NT2/D1 (cell line): ENCODE results near the gene KCNJ6.
"Not testable (repeated sequence)": the region's sequence is repeated elsewhere in the genome, so short reads cannot be mapped to it uniquely, and the experiment has no call there.

ENCODE experiments used
- DNase-seq: peaks from one replicate; pipeline ENCODE4 v3.0.0-alpha.2; 2011; ENCODE audit warnings: low read depth, low spot score
- H3K27me3 ChIP-seq: 2 replicates; pipeline ENCODE4 v1.6.0; 2011; ENCODE audit warnings: mild to moderate bottlenecking; ENCODE audit not compliant: insufficient read length, insufficient read depth
- H3K36me3 ChIP-seq: 2 replicates; pipeline ENCODE4 v1.6.1; 2011; ENCODE audit warnings: mild to moderate bottlenecking, low read length, mixed read lengths; ENCODE audit not compliant: insufficient read depth, insufficient read length
- H3K4me1 ChIP-seq: 2 replicates; pipeline ENCODE4 v1.5.1; 2011; ENCODE audit not compliant: insufficient read depth, insufficient read length
- H3K4me3 ChIP-seq: 2 replicates; pipeline ENCODE4 v1.5.1; 2011; ENCODE audit warnings: low read depth; ENCODE audit not compliant: insufficient read length
- H3K9ac ChIP-seq: 2 replicates; pipeline ENCODE4 v1.6.0; 2011; ENCODE audit warnings: low read depth; ENCODE audit not compliant: insufficient read length
- H3K9me3 ChIP-seq: 2 replicates; pipeline ENCODE4 v1.5.1; 2011; ENCODE audit warnings: mild to moderate bottlenecking, low read length; ENCODE audit not compliant: insufficient read depth
- SUZ12 ChIP-seq: IDR thresholded peaks from 2 replicates; pipeline ENCODE4 v1.6.1; 2011; ENCODE audit not compliant: insufficient read length, insufficient read depth; ENCODE audit errors: extremely low read depth
- YY1 ChIP-seq: IDR thresholded peaks from 2 replicates; pipeline ENCODE4 v1.6.1; 2011; ENCODE audit not compliant: insufficient read length, insufficient read depth
- ZNF274 ChIP-seq: IDR thresholded peaks from 2 replicates; pipeline ENCODE4 v1.6.1; 2011; ENCODE audit warnings: mild to moderate bottlenecking, low read depth, low read length

Gene KCNJ6

DNA sequence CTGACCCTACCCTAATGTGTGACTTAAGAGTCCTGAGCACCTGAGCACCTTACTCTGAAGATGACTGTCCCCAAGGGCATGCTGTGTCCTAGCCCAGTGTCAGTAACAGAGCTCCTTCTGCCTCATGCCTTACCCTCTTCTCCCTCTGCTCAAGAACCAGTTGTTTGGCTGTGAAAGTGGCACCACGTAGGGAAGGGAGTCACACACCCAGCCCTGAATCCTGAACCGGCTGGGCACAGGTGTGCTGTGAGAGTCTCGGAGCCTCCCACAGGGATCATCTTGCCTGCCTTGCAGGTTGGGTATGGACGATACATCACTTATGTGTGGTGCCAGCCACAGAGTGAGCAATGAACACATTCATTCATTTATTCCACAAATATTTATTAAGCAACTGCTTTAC, 329.1 kb downstream of the KCNJ6 start:
- Histone ChIP-seq H3K4me3 (no peak overlapping the region), H3K36me3 (no peaks in the 10 kb centered on the region), H3K9ac (no peak overlapping the region), H3K9me3 (no peaks in the 10 kb centered on the region), H3K27me3 (no peaks in the 10 kb centered on the region), H3K4me1 (peaks cover 4% of the 10 kb centered on the region)
- DNase-seq, result no peak
- TF ChIP-seq ZNF274 (no peak), SUZ12 (no peak)

DNA sequence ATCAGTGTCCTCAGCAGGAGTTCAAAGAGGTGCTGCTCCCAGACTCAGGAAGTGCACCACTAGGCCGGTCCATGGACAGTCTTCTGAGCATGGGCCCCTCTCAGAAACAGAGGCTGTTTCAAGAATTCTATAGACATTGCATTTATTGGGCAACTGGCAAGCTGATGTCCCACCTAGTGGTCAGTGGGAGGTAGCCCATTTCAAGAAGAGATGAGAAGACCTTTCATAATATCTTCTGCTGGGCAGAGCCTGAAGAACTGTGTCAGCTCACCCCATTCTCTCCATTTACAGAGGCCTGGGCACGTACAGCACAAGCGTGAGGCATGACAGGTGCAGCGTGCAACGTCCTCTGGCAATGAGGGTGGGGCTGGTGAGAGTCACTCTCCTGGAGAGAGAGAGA, 333.7 kb downstream of the KCNJ6 start:
- peaks cover 31% of the 10 kb centered on the region for H3K9me3 ChIP-seq
- H3K36me3 ChIP-seq, result no peaks in the 10 kb centered on the region
- no peak for DNase-seq
- no peaks in the 10 kb centered on the region for H3K27me3 ChIP-seq
- TF ChIP-seq ZNF274, result no peak
- no peak for TF ChIP-seq YY1
- TF ChIP-seq SUZ12, result no peak
- H3K4me3 ChIP-seq, result no peak overlapping the region
- H3K9ac ChIP-seq, result no peak overlapping the region
- peaks cover 4% of the 10 kb centered on the region for H3K4me1 ChIP-seq

DNA sequence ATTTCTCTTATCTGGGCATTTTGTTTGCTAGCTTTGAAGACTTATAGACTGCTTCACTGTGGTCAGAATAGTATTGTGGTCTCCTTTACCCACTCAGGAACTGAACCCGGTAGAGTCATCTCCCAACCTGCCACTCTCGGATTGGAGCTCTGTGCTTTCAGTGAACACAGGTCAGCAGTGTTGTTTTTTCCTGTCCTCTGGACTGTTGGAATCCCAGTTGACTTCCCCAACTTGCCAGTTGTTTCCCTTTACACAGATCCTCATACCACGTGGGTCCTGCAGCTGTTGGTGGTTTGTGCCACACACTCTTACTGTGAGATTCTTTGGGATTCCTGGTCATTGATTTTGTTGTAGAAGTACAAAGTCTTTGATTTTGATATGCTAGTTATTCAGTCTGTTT, 335.6 kb downstream of the KCNJ6 start:
- peaks cover 34% of the 10 kb centered on the region for H3K9me3 ChIP-seq
- H3K4me1 ChIP-seq, result no peaks in the 10 kb centered on the region
- H3K9ac ChIP-seq, result no peak overlapping the region
- no peaks in the 10 kb centered on the region for H3K27me3 ChIP-seq
- DNase-seq, result no peak
- TF ChIP-seq SUZ12 (no peak), ZNF274 (no peak), YY1 (no peak)
- H3K4me3 ChIP-seq, result no peak overlapping the region
- no peaks in the 10 kb centered on the region for H3K36me3 ChIP-seq

DNA sequence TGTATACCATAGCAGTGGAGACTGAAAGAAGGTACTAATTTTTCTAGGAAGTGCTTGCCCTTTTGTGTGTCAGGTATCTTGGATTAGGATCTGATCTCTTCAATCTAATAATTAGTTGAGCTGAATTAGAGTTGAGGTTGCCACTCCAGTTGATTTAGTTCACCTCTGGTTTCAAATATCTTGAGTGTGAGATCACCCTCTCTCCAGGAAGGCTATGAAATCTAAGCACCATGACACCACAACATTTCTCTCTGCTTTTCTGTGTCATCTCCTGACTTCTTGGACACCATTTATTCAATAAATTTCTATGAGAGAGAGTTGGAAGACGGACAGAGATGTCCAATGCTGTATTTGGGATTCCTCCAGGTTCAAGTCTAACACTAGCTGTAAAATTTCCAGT, 336.9 kb downstream of the KCNJ6 start:
- Histone ChIP-seq H3K4me3 (no peak overlapping the region), H3K4me1 (no peaks in the 10 kb centered on the region), H3K36me3 (no peaks in the 10 kb centered on the region), H3K27me3 (no peaks in the 10 kb centered on the region), H3K9ac (no peak overlapping the region), H3K9me3 (peaks cover 34% of the 10 kb centered on the region)
- TF ChIP-seq YY1 (no peak), ZNF274 (no peak)
- DNase-seq, result no peak

DNA sequence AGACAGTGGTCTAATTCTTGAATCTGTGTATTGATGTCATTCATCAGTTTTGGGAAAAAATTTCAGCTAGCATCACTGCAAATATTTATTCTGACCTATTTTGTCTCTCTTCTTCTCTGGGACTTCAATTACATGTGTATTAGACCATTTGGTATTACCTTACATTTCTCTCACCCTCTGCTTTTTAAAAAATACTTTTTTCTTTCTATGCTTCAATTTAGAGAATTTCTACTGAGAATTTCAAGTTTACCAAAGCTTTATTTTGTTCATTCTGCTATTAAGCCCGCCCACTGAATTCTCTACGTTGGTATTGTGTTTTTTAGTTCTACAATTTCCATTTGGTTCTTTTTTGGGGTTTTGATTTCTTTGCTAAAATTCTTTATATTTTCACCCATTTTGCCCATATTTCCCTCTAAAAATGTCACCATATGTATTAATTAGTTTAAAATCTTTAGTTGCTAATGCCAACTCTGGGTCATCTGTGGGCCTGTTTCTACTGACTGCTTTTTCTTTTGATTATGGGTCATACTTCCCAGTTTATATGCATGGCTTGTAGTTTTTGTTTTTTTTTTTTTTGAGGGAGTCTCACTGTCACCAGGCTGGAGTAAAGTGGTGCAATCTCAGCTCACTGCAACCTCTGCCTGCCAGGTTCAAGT, 337.7 kb downstream of the KCNJ6 start:
- Histone ChIP-seq H3K4me3 (no peak overlapping the region), H3K27me3 (no peaks in the 10 kb centered on the region), H3K9ac (no peak overlapping the region), H3K4me1 (no peaks in the 10 kb centered on the region), H3K36me3 (no peaks in the 10 kb centered on the region), H3K9me3 (peaks cover 34% of the 10 kb centered on the region)
- DNase-seq, result no peak
- TF ChIP-seq ZNF274 (no peak), SUZ12 (no peak), YY1 (no peak)

DNA sequence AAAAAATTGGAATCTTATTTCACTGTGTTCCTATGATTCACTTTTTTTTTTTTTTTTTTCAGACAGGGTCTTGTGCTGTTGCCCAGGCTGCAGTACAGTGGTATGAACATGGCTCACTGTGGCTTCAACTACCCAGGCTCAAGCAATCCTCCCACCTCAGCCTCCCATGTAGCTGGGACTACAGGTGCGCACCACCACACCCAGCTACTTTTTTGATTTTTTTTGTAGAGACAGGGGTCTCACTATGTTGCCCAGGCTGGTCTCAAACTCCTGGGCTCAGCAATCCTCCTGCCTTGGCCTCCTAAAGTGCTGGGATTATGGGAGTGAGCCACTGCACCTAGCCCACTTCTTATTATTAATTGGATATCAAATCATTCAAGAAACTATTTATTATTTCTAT, 339.3 kb downstream of the KCNJ6 start:
- not testable (repeated sequence) for H3K4me1 ChIP-seq, H3K27me3 ChIP-seq, H3K4me3 ChIP-seq, H3K9ac ChIP-seq, DNase-seq, H3K36me3 ChIP-seq
- peaks cover 34% of the 10 kb centered on the region for H3K9me3 ChIP-seq

DNA sequence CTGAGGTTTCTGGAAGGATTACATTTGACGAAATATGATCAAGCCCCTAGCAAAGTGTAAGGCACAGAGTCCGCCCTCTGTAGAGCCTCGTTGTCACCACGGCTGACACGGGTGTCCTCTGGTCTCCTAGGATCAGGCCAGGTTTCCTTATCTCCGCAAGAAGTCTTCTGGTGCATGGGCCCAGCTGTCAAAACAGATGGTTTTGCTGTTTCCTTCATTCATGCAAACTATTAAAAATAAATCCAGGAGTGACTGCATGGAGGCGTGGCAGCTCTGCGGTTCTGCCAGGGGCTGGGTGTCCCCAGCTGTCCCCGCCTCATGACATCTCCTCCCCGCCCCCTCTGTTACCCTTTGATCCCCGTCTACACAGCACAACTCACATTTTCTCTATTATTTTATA, 340.7 kb downstream of the KCNJ6 start:
- Histone ChIP-seq H3K9ac (no peak overlapping the region), H3K9me3 (peaks cover 31% of the 10 kb centered on the region), H3K4me3 (no peak overlapping the region), H3K4me1 (no peaks in the 10 kb centered on the region), H3K27me3 (no peaks in the 10 kb centered on the region), H3K36me3 (no peaks in the 10 kb centered on the region)
- no peak for TF ChIP-seq ZNF274
- DNase-seq, result no peak

DNA sequence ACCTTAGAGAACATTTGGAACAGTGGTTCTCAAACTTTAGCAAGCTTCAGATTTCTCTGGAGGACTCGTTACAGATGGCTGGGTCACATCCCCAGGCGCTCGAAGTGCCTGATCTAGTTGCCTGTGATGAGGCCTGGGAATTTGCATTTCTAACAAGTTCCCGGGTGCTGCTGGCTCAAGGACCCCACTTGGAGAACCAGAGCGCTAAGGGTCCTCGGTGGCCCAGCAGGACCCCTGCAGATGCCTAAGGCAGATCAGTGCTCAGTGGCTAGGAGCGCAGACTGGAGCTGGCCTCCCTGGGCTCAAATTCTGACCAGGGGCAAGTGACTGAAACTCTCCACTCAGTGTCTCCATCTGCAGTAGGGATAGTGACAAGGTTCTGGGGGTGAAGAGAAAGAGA, 341.5 kb downstream of the KCNJ6 start:
- H3K4me1 ChIP-seq, result no peaks in the 10 kb centered on the region
- peaks cover 24% of the 10 kb centered on the region for H3K9me3 ChIP-seq
- no peaks in the 10 kb centered on the region for H3K27me3 ChIP-seq
- no peaks in the 10 kb centered on the region for H3K36me3 ChIP-seq
- no peak overlapping the region for H3K9ac ChIP-seq
- TF ChIP-seq SUZ12, result no peak
- TF ChIP-seq YY1, result no peak
- TF ChIP-seq ZNF274, result no peak
- DNase-seq, result no peak
- H3K4me3 ChIP-seq, result no peak overlapping the region
